Uterus (tissue), 2 donors: ENCODE results near the gene SHROOM2.

ENCODE experiments used
- POLR2A ChIP-seq, 2 donors: fragments of 450-650 bp; IDR thresholded peaks; one replicate each; pipeline ENCODE4 v1.6.1; 2016; ENCODE audit warnings: antibody characterized with exemption in 2 of 2, mild to moderate bottlenecking in 1 of 2, moderate library complexity in 1 of 2
- TF ChIP-seq, protein P1 (sequence below), 4 experiments: fragments of 200-600 bp in 2 of 4; fragments of 450-650 bp in 2 of 4; sonication (generic) in 2 of 4; IDR thresholded peaks; one replicate each; pipeline ENCODE4 v1.5.1; 2016 to 2019; ENCODE audit warnings: antibody characterized with exemption in 4 of 4, mild to moderate bottlenecking in 2 of 4, moderate library complexity in 1 of 4

DNA sequence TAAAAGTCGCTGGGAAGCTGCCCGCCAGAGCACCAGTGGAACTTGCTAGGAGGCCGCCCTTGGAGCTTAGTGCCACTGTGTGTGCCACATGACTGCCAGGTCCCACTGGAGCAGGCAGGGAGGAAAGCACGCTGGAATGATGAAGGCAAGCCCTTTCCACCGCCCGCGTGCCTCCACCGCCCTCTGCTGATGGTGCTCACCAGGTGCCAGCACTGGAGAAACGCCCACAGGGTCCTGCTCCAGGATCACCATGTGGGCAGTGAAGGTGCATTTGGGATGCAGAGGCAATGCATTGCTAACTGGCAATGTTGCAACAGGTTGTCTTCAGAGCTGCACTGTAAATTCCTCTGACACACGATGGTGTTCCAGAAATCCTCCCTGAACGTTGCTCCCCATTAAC lies 76.3 kb downstream of the SHROOM2 start:
- TF ChIP-seq, protein P1, sequence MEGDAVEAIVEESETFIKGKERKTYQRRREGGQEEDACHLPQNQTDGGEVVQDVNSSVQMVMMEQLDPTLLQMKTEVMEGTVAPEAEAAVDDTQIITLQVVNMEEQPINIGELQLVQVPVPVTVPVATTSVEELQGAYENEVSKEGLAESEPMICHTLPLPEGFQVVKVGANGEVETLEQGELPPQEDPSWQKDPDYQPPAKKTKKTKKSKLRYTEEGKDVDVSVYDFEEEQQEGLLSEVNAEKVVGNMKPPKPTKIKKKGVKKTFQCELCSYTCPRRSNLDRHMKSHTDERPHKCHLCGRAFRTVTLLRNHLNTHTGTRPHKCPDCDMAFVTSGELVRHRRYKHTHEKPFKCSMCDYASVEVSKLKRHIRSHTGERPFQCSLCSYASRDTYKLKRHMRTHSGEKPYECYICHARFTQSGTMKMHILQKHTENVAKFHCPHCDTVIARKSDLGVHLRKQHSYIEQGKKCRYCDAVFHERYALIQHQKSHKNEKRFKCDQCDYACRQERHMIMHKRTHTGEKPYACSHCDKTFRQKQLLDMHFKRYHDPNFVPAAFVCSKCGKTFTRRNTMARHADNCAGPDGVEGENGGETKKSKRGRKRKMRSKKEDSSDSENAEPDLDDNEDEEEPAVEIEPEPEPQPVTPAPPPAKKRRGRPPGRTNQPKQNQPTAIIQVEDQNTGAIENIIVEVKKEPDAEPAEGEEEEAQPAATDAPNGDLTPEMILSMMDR (IDR thresholded peaks at IDR 0.05) = no peak
- no peak for TF ChIP-seq POLR2A (IDR thresholded peaks at IDR 0.05)
